ENCODE results near the gene TCERG1L.

DNA sequence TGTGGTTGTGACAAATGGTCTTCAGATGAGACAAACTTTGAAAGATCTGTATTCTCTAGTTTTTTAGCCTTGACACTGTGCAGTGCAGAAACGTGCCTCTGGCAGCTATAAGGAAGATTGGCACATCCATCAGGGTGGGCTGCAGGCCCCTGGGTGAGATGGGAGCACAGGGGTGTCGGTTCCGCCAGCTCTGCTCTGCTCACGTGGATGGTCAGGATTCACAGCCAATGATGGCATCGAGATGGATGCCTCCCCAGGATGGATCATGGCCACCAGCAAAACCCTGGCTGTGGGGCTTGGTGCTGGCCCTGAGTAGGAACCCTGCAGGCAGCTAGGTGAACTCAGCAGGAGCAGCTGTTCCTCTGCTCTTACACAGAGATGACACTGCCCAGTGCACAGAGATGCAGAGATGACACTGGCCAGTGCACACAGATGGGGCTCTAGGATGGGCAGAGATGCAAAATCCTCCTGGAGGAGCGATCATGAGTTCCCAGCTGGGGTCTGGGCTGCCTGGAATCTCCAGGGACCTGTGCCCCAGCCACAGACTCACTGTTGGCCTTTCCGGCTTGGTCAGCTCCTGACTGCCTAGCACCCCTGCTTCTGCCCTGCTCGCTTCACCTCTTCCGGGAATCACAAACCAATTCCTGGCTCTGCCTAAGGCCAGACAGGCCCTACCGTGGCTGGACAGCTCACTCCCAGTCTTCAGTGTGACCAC is 185.9 kb downstream of the TCERG1L start:
- TF ChIP-seq, protein P1, sequence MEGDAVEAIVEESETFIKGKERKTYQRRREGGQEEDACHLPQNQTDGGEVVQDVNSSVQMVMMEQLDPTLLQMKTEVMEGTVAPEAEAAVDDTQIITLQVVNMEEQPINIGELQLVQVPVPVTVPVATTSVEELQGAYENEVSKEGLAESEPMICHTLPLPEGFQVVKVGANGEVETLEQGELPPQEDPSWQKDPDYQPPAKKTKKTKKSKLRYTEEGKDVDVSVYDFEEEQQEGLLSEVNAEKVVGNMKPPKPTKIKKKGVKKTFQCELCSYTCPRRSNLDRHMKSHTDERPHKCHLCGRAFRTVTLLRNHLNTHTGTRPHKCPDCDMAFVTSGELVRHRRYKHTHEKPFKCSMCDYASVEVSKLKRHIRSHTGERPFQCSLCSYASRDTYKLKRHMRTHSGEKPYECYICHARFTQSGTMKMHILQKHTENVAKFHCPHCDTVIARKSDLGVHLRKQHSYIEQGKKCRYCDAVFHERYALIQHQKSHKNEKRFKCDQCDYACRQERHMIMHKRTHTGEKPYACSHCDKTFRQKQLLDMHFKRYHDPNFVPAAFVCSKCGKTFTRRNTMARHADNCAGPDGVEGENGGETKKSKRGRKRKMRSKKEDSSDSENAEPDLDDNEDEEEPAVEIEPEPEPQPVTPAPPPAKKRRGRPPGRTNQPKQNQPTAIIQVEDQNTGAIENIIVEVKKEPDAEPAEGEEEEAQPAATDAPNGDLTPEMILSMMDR (IDR thresholded peaks at IDR 0.05; ENCODE audit: poor library complexity, severe bottlenecking), result no peak
- TF ChIP-seq, protein P2, sequence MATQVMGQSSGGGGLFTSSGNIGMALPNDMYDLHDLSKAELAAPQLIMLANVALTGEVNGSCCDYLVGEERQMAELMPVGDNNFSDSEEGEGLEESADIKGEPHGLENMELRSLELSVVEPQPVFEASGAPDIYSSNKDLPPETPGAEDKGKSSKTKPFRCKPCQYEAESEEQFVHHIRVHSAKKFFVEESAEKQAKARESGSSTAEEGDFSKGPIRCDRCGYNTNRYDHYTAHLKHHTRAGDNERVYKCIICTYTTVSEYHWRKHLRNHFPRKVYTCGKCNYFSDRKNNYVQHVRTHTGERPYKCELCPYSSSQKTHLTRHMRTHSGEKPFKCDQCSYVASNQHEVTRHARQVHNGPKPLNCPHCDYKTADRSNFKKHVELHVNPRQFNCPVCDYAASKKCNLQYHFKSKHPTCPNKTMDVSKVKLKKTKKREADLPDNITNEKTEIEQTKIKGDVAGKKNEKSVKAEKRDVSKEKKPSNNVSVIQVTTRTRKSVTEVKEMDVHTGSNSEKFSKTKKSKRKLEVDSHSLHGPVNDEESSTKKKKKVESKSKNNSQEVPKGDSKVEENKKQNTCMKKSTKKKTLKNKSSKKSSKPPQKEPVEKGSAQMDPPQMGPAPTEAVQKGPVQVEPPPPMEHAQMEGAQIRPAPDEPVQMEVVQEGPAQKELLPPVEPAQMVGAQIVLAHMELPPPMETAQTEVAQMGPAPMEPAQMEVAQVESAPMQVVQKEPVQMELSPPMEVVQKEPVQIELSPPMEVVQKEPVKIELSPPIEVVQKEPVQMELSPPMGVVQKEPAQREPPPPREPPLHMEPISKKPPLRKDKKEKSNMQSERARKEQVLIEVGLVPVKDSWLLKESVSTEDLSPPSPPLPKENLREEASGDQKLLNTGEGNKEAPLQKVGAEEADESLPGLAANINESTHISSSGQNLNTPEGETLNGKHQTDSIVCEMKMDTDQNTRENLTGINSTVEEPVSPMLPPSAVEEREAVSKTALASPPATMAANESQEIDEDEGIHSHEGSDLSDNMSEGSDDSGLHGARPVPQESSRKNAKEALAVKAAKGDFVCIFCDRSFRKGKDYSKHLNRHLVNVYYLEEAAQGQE (IDR thresholded peaks at IDR 0.05; ENCODE audit: borderline replicate concordance), result no peak
- no peak for TF ChIP-seq EZH2 (IDR thresholded peaks at IDR 0.05; ENCODE audit: borderline replicate concordance, insufficient read depth, low read length, poor library complexity, severe bottlenecking)
- TF ChIP-seq RAD21 (conservative IDR thresholded peaks at IDR 0.05), result no peak
- no peak for TF ChIP-seq MXI1 (conservative IDR thresholded peaks at IDR 0.05; ENCODE audit: poor library complexity, severe bottlenecking)
- no peak for TF ChIP-seq TAF1 (IDR thresholded peaks at IDR 0.05; ENCODE audit: low read depth)
- no peak for TF ChIP-seq EP300 (conservative IDR thresholded peaks at IDR 0.05; ENCODE audit: poor library complexity, severe bottlenecking)
- TF ChIP-seq POLR2AphosphoS5 (IDR thresholded peaks at IDR 0.05), result no peak
- no peak for TF ChIP-seq SMC3 (conservative IDR thresholded peaks at IDR 0.05; ENCODE audit: poor library complexity)
